Peyer's patch (tissue), 4 donors: Measurements from ENCODE around the gene SIMC1.

Experiments
- CTCF ChIP-seq, 6 experiments: fragments of 450-650 bp in 4 of 6; fragments of 200-600 bp in 2 of 6; sonication (generic) in 1 of 6; IDR thresholded peaks; one replicate each; pipeline ENCODE4 v1.5.1; 2017 to 2019; ENCODE audit warnings: antibody characterized with exemption in 6 of 6, mild to moderate bottlenecking in 3 of 6, moderate library complexity in 1 of 6
- POLR2A ChIP-seq, 2 donors: fragments of 450-650 bp; IDR thresholded peaks; one replicate each; pipeline ENCODE4 v1.5.1; 2017; ENCODE audit warnings: antibody characterized with exemption in 2 of 2, mild to moderate bottlenecking in 2 of 2, moderate library complexity in 2 of 2

GRCh38 chr5:176189857-176190256 is 48.4 kb upstream of the SIMC1 start:
- TF ChIP-seq CTCF (IDR thresholded peaks at IDR 0.05) (no peak), POLR2A (IDR thresholded peaks at IDR 0.05) (no peak)
